ENCODE results near the gene ADORA1. TPM values are rescaled to one million over a fixed set of nuclear protein-coding genes. Genes with fewer than 3 reads are reported as not detected.

The ADORA1 gene
- total and polyA plus RNA-seq, 2 donors (not counting 3 experiments of a cell fraction or from before 2014, with no cell fraction given) = 0.15 TPM; not detected in 1

- CTCF ChIA-PET = interaction anchor here (0.9 to 1.8 kb wide), 4 partner anchors 15 to 164 kb away, joined by 3 to 11 read pairs (median 5); no protein-coding TSS in a partner anchor
- no peaks in the 10 kb centered on the region for H3K36me3 ChIP-seq (ENCODE audit: control insufficient read depth in 2 of 2, extremely low read depth in 1 of 2, insufficient read depth in 2 of 2, low read length in 2 of 2)
These were observed 24.3 kb upstream of the ADORA1 start for GRCh38 chr1:203103216-203103615.

More at GRCh38 chr1:203103216-203103615, 24.3 kb upstream of the ADORA1 start:
- Histone ChIP-seq H3K4me1 (ENCODE audit: control insufficient read depth, extremely low read depth, insufficient read depth, low read length) (no peaks in the 10 kb centered on the region), H3K9me1 (replicated peaks; ENCODE audit: control insufficient read depth, extremely low read depth, insufficient read depth, low read length) (no peaks in the 10 kb centered on the region), H3K79me2 (ENCODE audit: control insufficient read depth, insufficient read depth, low read length) (no peaks in the 10 kb centered on the region), H3K4me2 (ENCODE audit: insufficient read depth, low read length) (no peak overlapping the region), H4K20me1 (replicated peaks; ENCODE audit: control insufficient read depth, extremely low read depth, insufficient read depth, low read length) (no peaks in the 10 kb centered on the region), H2AFZ (ENCODE audit: low read depth, low read length) (no peak overlapping the region), H3K4me3 (replicated peaks in 1 of 3; ENCODE audit: insufficient read depth in 1 of 3, low read depth in 1 of 3, low read length in 3 of 3) (no peak overlapping the region), H3K27ac (ENCODE audit: insufficient read depth, low read depth, low read length) (no peak overlapping the region), H3K27me3 (ENCODE audit: control insufficient read depth in 2 of 2, insufficient read depth in 2 of 2, low read length in 2 of 2) (peaks cover 3 to 42% of the 10 kb centered on the region in 2 experiments), H3K9ac (replicated peaks; ENCODE audit: extremely low read depth, insufficient read depth, low read length) (no peak overlapping the region), H3K9me3 (replicated peaks; ENCODE audit: control insufficient read depth, insufficient read depth, low read length) (no peaks in the 10 kb centered on the region)
- TF ChIP-seq GATA2 (IDR thresholded peaks at IDR 0.05; ENCODE audit: insufficient read depth, insufficient read length, low read depth, low read length) (no peak), POLR2A (IDR thresholded peaks at IDR 0.05; ENCODE audit: low read depth, low read length) (no peak), CTCF (IDR thresholded peaks at IDR 0.05; ENCODE audit: extremely low read depth in 1 of 2, insufficient read depth in 1 of 2, low read depth in 1 of 2, low read length in 2 of 2) (no peak), JUN (IDR thresholded peaks at IDR 0.05; ENCODE audit: borderline replicate concordance, insufficient read depth, insufficient read length, low read depth) (no peak), EZH2 (IDR thresholded peaks at IDR 0.05; ENCODE audit: borderline replicate concordance, low read depth, low read length, severe bottlenecking) (no peak), POLR2AphosphoS5 (IDR thresholded peaks at IDR 0.05; ENCODE audit: insufficient read depth, low read depth, low read length) (no peak), MYC (IDR thresholded peaks at IDR 0.05; ENCODE audit: low read depth, low read length) (no peak), FOS (IDR thresholded peaks at IDR 0.05; ENCODE audit: borderline replicate concordance, insufficient read depth, low read length) (no peak), MAX (IDR thresholded peaks at IDR 0.05; ENCODE audit: insufficient read depth, insufficient read length) (no peak)
- BruUV-seq (replicated peaks) = no TSS peak
- POLR2A ChIA-PET = no interaction called here
- dilution Hi-C loops (cut with MboI; ENCODE audit: extremely low pct_ligation_motif_present, low sequenced_read_pairs) (no loop called here), intact Hi-C loops (cut with micrococcal nuclease) (no loop called here)
- no peak for FAIRE-seq
- no peak for DNase-seq (ENCODE audit: low read depth, low spot score)
